Measurements from ENCODE around the gene PCGF5. TPM values are rescaled to one million over a fixed set of nuclear protein-coding genes. Genes with fewer than 3 reads are reported as not detected.
"Not testable (repeated sequence)": the region's sequence is repeated elsewhere in the genome, so short reads cannot be mapped to it uniquely, and the experiment has no call there.

The PCGF5 gene
- 40.8 TPM for polyA plus RNA-seq (2012; ENCODE audit: missing spikeins)

DNA sequence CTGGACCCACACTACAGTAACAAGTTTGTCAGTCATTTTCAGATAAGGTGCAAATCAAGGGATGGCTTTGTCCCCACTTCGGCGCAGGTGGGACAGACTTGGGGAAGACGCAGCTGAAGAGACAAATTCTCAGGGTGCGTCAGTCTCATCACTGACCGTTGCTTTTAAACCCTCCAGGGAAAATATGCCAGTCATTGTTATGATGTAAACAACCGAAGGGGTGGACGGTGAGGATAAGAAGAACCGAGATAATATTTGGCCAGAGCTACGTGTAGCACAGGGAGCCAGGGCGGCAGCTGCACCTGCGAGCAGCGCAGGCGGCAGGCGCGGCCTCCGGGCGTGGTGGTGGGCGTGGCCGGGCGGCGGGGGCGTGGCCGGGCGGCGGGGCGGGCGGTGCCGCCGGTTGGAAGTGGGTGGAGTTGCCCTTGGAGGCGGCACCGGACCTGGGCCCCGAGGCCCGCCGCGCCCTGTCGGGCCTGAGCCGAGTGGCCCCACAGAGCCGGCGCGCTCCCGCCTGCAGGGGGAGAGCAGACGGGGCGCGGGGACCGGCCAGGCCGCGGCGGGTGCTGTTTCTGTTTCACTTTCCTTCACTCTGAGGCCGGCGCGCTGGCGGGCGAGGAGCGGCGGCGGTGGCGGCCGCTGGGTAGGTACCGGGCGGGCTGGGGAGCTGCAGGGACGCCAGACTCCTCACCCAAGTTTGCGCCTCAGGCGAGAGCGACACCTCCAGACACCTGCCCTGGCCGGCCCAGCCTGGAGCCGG lies at the start of gene PCGF5:
Gene PCGF5 (plus strand): TSS at position 470 of the 760 bp plus-strand sequence. CDS start 2,209 bp downstream, outside the sequence.
- FAIRE-seq (peak; percentile 98), DNase-seq (ENCODE audit: insufficient read length) (peak; percentile 84)
- no peak; the same call in 1 of the 2 replicates for TF ChIP-seq POLR2AphosphoS5 (IDR thresholded peaks at IDR 0.05; ENCODE audit: low read depth, low read length)
- peak; percentile 76; the same call in 1 of the 2 replicates for TF ChIP-seq TAF1 (IDR thresholded peaks at IDR 0.05; ENCODE audit: borderline replicate concordance, low read depth, low read length)
- TF ChIP-seq POLR2A (IDR thresholded peaks at IDR 0.05; ENCODE audit: low read depth, low read length): peak; percentile 76

DNA sequence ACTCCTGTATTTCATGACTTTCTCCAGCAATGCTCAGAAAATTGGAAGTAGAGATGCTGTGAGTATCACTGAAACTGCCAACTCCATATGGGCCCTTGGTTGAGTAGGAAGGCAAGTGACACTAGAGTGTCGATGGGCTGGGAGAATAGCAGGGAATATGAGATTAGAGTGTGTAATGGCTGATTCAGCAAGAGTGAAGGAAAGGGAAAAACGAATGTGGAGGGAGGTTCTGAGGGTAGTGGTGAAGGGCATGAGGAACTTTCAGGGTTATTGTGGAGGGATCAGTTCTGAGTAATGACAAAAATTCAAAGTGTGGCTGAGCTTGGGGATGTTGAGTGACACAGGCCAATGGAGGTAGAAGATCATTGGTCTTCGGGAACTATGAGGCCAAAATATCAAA lies 49.0 kb upstream of the PCGF5 start:
- TF ChIP-seq TAF1 (IDR thresholded peaks at IDR 0.05; ENCODE audit: borderline replicate concordance, low read depth, low read length): no peak
- TF ChIP-seq POLR2A (IDR thresholded peaks at IDR 0.05; ENCODE audit: low read depth, low read length): no peak
- TF ChIP-seq POLR2AphosphoS5 (IDR thresholded peaks at IDR 0.05; ENCODE audit: low read depth, low read length): no peak
- DNase-seq (ENCODE audit: insufficient read length) (no peak), FAIRE-seq (no peak)

GRCh38 chr10:91172348-91172747 lies 48.1 kb upstream of the PCGF5 start:
- FAIRE-seq (no peak), DNase-seq (ENCODE audit: insufficient read length) (no peak)
- TF ChIP-seq TAF1 (IDR thresholded peaks at IDR 0.05; ENCODE audit: borderline replicate concordance, low read depth, low read length): no peak
- TF ChIP-seq POLR2AphosphoS5 (IDR thresholded peaks at IDR 0.05; ENCODE audit: low read depth, low read length): no peak
- no peak for TF ChIP-seq POLR2A (IDR thresholded peaks at IDR 0.05; ENCODE audit: low read depth, low read length)

GRCh38 chr10:91185239-91185875 lies 35.1 kb upstream of the PCGF5 start:
- TF ChIP-seq TAF1 (IDR thresholded peaks at IDR 0.05; ENCODE audit: borderline replicate concordance, low read depth, low read length) (no peak), POLR2AphosphoS5 (IDR thresholded peaks at IDR 0.05; ENCODE audit: low read depth, low read length) (no peak), POLR2A (IDR thresholded peaks at IDR 0.05; ENCODE audit: low read depth, low read length) (no peak)
- DNase-seq (ENCODE audit: insufficient read length) (no peak), FAIRE-seq (no peak)

- DNase-seq (ENCODE audit: insufficient read length) (no peak), FAIRE-seq (no peak)
- TF ChIP-seq POLR2A (IDR thresholded peaks at IDR 0.05; ENCODE audit: low read depth, low read length) (no peak), POLR2AphosphoS5 (IDR thresholded peaks at IDR 0.05; ENCODE audit: low read depth, low read length) (no peak), TAF1 (IDR thresholded peaks at IDR 0.05; ENCODE audit: borderline replicate concordance, low read depth, low read length) (no peak)
Observed at GRCh38 chr10:91187156-91187555, 33.3 kb upstream of the PCGF5 start.

DNA sequence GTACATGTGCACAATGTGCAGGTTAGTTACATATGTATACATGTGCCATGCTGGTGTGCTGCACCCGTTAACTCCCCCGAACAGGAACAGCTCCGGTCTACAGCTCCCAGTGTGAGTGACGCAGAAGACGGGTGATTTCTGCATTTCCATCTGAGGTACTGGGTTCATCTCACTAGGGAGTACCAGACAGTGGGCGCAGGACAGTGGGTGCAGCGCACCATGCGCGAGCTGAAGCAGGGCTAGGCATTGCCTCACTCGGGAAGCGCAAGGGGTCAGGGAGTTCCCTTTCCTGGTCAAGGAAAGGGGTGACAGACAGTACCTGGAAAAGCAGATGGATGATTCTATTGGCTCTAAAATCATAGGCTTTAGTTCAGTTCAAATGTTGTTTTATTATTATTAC lies 32.5 kb upstream of the PCGF5 start:
- not testable (repeated sequence) for DNase-seq (ENCODE audit: insufficient read length); FAIRE-seq

DNA sequence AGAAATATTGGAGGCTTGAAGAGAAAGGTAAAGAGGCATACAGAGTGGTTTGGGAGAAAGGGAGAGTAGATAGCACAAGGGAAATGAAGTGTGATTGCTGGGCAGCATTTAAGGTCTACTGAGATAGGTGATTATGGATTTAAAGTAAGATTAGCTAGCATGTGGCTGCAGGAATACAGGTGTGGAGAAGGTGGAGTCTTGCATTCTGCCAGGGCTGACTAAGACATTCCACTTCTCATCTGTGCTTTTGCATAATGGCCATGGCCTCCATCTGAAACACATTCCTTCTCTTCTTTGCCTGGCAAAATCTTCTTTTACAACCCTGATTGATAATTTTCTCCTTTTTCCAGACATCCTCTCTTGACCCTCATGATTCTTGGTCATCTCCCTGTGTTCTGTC lies 31.6 kb upstream of the PCGF5 start:
- no peak for TF ChIP-seq POLR2A (IDR thresholded peaks at IDR 0.05; ENCODE audit: low read depth, low read length)
- no peak for TF ChIP-seq POLR2AphosphoS5 (IDR thresholded peaks at IDR 0.05; ENCODE audit: low read depth, low read length)
- no peak for TF ChIP-seq TAF1 (IDR thresholded peaks at IDR 0.05; ENCODE audit: borderline replicate concordance, low read depth, low read length)
- DNase-seq (ENCODE audit: insufficient read length): no peak
- no peak for FAIRE-seq

DNA sequence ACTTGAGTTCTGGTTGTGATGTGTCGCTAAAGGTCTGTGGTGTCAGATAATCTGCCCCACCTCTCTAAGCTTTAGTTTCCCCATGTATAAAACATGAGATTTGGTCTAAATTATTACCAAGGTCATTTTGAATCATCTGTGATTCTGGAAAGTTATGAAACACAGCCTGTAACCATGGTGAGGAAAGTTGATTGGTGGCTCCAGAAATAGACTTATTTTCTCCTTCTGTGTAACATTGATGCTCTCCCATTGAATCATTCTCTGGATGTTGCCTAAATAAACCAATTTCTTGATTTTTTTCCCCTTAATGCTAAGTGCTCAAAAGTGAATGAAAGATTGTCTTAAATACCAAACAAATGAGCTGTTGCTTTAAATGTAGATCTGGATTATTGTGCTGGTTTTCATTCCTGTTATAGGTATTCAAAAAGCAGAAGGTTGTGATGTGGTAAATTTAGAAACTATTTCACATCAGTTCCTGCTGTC lies 30.0 kb upstream of the PCGF5 start:
- DNase-seq (ENCODE audit: insufficient read length): no peak
- FAIRE-seq: peak; percentile 65
- no peak for TF ChIP-seq POLR2A (IDR thresholded peaks at IDR 0.05; ENCODE audit: low read depth, low read length)
- TF ChIP-seq TAF1 (IDR thresholded peaks at IDR 0.05; ENCODE audit: borderline replicate concordance, low read depth, low read length): no peak
- TF ChIP-seq POLR2AphosphoS5 (IDR thresholded peaks at IDR 0.05; ENCODE audit: low read depth, low read length): no peak

GRCh38 chr10:91190876-91191583 lies 29.4 kb upstream of the PCGF5 start:
- peak; percentile 24 for FAIRE-seq
- no peak for DNase-seq (ENCODE audit: insufficient read length)
- no peak for TF ChIP-seq TAF1 (IDR thresholded peaks at IDR 0.05; ENCODE audit: borderline replicate concordance, low read depth, low read length)
- TF ChIP-seq POLR2AphosphoS5 (IDR thresholded peaks at IDR 0.05; ENCODE audit: low read depth, low read length): no peak
- no peak for TF ChIP-seq POLR2A (IDR thresholded peaks at IDR 0.05; ENCODE audit: low read depth, low read length)

- peak; percentile 75 for FAIRE-seq
- TF ChIP-seq POLR2A (IDR thresholded peaks at IDR 0.05; ENCODE audit: low read depth, low read length) (no peak), TAF1 (IDR thresholded peaks at IDR 0.05; ENCODE audit: borderline replicate concordance, low read depth, low read length) (no peak), POLR2AphosphoS5 (IDR thresholded peaks at IDR 0.05; ENCODE audit: low read depth, low read length) (no peak)
- DNase-seq (ENCODE audit: insufficient read length): no peak
Observed at GRCh38 chr10:91191584-91191919, 28.9 kb upstream of the PCGF5 start.

DNA sequence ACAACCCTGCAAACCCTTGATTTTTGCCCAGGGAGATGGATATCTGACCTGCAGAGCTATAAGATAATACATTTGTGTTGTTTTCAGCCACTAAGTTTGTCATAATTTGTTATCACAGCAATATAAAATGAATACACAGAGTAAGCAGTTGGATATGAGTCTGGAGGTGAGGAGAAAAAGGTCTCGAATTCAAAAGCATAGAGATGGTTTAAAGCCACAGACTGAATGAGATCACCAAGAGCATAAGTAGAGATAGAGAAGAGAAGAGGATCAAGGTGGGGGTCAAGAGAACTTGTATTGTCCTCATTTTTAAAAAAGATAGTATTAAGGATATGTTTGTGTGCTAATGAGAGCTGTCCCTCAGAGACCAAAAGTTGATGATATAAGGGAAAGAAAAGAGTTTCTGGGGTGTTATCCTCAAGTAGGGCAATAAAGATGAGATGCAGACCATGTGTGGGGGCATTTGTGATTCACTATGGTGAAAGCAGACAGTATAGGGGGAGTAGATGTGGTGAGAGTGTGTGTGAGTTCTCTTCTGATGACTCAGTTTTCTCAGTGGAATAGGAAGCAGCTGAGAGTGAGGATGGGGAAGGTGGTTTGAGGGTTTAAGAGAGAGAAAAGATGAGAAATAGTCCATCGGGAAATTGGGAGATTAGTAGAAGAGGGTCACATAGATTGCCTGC lies 25.8 kb upstream of the PCGF5 start:
- FAIRE-seq: peak; percentile 82
- DNase-seq (ENCODE audit: insufficient read length): no peak
- TF ChIP-seq POLR2A (IDR thresholded peaks at IDR 0.05; ENCODE audit: low read depth, low read length) (no peak), POLR2AphosphoS5 (IDR thresholded peaks at IDR 0.05; ENCODE audit: low read depth, low read length) (no peak), TAF1 (IDR thresholded peaks at IDR 0.05; ENCODE audit: borderline replicate concordance, low read depth, low read length) (no peak)
